Activated CD4-positive, alpha-beta T cell treated with anti-CD3 and anti-CD28 coated beads for 24 hours (primary cell): ENCODE measurements around the gene STK38.
"Not testable (repeated sequence)": the region's sequence is repeated elsewhere in the genome, so short reads cannot be mapped to it uniquely, and the experiment has no call there.

ENCODE experiments used
- DNase-seq, 2 donors: peaks; one replicate each; pipeline ENCODE4 v3.0.0-alpha.2; 2020; ENCODE audit warnings: low read depth in 2 of 2

Gene STK38

DNA sequence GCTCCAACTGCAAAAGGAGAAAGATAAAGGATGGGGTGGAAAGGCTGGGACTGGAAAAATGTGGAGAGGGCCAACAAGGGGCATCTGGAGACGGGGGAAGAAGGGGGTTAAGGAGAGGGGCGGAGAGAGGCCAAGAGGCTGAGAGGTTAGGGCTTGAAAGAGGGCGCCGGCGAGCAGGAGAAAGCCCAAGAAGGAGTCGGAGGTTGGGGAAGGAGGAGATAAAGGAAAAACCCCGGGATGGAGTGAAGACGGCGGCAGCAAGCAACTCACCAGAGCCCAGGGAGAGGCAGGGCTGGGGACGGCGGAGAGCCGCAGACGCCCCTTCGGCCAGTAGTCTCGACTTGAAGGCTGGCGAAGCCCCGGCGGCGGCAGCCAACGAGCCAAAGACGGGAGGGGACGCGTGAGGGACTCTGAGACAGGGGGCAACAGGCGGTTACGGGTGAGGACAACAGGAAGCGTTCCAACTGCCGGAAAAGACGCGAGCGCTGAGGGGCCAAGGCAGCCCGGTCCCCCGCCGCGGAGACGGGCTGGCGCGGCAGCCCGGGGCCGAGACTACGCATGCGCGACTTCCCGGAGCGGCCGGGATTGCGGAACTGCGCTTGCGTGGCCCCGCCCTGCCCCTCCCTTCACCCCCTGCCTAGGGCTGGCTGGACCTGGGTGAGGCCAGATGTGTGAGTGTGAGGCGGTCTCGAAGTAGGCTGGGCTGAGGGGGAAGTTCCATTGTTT, at the start of gene STK38:
Gene STK38, minus strand, starts transcription at position 560 of the 726 bp plus-strand sequence. CDS start 7,277 bp downstream, outside the sequence.
- DNase-seq, result peak; percentile 90 to 92

DNA sequence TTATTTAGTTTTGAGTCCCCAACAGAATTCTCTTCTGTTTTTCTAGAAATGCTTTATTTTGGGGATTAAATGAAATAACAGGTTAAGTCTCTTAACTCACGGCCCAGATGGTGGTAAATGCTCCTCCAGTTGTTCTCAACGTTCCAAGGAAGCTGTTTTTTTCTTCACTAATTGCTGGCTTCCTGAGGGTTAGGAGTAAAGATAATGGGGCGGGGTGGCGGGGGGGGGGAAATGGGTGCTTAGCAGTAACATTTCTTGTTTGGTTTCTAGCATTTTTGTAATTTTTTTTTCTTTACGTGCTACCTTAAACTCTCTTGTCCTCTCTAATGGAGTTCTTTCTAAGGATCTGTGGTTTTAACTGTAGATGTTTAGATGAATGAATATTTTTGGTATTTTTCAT, 49.1 kb upstream of the STK38 start:
- DNase-seq, result no peak

DNA sequence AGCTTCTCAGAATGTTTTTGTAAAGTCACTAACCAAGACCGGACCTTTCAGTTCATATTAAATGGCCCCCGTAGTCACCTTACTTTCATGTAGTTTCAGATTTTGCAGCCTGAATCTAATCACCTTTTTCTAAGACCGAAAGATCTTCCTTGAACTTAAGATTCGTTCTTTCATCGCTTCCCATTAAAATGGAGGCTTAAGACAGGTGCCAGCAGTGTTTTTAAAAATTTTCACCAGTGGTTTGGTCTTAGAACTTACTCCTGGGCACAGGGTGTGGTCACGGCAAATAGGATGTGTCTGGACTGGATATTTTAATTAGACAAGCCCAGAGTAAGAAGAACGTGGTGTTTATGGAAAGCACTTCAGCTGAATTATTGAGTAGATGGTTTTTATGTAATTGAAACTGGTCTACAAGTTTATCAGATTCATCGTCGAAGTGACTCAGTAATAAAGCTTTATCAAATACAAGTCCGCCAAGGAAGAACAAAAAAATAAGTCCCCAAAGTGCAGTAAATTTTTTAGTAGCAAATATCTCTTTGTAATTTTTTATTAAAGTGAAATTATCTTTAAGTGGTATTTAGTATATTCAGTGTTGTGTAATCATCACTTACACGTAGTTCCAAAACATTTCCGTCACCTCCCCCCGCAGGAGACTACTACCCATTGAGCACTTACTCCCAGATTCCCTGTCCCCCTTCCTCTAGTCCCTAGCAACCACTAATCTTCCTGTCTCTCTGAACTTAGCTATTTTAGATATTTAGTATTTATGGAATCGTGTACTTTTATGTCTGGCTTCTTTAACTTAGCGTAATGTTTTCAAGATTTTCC, 47.8 kb upstream of the STK38 start:
- DNase-seq, result no peak

DNA sequence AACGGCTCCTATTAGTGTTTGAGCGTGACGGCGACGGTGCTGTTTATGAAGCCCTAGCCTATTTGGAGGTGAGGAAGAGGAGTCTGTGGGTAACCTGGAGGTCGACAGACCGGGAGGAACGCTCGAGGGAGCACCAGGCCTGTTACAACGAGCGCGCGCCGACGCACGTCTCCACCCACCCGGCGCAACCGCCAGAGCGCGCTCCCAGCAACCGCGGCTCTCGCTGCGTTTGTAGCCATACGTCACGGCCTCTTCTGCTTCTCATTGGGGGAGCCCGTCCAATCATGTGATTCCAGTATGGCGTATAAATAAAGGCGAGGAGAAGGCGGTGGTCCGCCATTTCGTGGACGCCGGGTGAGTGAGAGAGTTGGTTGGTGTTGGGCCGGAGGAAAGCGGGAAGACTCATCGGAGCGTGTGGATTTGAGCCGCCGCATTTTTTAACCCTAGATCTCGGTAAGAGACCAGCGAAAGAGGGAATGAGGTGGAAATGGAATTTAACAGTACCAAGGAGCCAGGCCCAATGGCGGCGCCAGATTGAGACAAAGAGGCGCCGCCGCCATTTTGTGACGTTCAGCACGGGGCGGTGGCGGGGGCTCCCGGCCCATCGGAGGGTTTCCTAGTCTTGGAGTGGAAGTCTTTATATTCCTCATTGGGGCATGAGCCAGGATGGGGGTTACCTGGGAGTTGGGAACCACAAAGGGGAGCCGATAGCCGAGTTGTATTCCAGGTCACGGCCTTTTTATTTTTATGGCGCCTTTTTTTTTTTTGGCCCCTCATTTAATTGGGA, 46.9 kb upstream of the STK38 start, which contains the start of gene SRSF3:
Gene SRSF3, plus strand, starts transcription at position 334 of the 787 bp plus-strand sequence. CDS start 2,401 bp downstream, outside the sequence.
- DNase-seq, result peak; percentile 87 to 90

DNA sequence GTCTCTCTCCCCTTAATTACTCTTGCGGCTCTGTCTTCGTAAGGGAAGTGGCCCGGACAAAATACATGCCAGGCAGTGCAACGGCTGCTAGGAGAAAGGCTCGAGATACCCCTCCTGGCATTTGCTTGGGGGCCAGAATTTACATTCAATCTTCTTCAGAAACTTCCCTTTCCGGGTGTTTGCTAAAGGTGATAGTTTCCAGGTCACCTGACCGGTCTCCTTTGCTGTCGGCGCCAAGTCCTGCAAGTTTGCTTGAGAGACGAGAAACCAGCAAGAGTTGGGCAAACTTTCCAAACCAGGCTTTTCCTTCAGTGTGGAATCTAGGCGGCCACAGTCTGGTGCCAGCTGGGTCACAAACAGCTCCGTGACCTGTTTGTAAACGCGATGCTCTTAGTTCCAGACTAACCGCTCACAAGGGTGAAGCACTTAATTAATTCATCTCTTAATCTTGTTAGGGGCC, 46.3 kb upstream of the STK38 start:
- DNase-seq, result no peak

DNA sequence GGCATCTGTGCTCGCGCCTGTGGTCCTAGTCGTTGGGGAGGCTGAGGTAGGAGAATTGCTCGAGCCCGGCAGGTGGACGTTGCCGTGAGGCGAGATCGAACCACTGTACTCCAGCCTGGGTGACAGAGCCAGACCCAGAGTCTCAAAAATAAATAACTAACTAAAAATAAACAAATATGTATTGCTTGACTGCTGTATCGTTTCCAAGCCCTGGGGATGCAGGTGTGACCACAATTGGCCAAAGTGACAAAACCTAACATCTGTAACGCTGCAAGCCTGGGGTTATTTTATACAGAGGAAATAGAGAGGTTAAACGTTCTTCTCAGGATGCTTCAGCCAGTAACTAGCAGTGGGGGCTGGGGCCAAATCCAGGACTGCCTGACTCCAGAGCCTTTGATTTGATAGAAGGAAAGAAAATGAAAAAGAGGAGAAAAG, 45.0 kb upstream of the STK38 start:
- no peak for DNase-seq

DNA sequence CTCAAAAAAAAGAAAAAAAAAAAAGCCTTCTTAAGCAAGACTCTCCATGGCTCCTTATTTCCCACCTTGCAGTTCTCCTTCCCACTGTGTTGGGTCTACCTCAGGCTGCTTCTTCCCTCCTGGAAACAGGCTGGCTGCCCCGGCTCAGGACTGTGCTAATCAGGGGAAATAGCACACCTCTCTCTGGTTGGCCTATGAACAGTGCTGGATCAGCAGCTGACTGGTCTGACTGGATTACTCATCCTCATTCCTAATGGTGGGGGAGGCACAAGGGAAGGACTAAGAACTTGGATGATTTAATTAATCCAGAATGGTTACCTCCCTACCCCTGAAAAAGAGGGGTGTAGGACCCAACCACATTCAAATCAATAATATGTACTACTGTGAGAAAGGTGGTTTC, 43.0 kb upstream of the STK38 start:
- no peak for DNase-seq

DNA sequence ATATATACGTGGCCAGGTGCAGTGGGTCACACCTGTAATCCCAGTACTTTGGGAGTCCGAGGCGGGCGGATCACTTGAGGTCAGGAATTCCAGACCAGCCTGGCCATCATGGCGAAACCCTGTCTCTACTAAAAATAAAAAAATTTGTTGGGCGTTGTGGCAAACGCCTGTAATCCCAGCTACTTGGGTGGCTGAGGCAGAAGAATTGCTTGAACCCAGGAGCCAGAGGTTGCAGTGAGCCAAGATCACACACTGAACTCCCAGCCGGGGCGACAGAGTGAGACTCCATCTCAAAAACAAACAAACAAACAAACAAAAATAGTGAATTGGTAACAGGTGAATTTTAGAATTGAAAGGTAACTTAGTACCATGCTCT, 41.7 kb upstream of the STK38 start:
- not testable (repeated sequence) for DNase-seq

DNA sequence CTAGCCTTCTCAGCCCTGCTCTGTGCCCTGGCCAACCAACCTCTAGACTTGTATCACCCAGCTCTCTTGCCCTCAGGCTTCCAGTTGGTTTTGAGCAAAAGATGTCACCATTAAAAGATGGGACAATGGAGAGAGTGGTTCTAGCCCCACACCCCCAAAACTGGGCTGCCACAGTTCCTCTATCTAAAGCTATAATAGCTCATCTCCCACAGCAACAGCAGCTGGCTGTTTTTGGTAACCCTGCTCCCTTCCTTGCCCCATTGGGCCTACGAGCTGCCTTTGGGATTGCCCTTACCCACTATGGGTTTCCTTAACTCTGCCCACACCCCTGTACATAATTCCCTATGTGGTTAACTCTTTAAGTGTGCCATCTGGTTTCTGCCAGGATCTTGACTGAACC, 39.3 kb upstream of the STK38 start:
- DNase-seq, result no peak

DNA sequence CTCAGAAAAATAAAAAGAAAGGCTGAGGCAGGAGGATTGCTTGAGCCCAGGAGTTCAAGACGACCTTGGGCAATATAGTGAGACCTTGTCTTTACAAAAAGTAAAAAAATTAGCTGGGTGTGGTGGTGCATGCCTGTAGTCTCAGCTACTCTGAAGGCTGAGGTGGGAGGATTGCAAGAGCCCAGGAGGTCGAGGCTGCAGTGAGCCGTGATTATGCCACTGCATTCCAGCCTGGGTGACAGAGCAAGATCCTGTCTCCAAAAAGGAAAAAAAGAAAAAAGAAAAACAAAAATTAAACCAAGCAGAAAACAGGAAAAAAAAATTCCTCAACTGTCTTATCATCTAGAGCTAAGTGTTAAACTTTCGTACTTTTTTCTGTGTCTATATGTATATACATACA, 34.4 kb upstream of the STK38 start:
- no peak for DNase-seq

DNA sequence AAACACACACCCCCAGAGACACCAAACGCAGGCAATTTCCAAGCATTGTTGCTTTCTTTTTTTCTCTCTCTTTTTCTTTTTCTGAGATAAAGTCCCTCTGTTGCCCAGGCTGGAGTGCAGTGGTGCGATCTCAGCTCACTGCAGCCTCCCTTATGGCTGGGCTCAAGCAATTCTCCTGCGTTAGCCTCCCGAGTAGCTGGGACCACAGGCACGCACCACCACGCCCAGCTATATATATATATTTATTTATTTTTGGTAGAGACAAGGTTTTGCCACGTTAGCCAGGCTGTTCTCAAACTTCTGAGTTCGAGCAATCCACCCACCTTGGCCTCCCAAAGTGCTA, 32.9 kb upstream of the STK38 start:
- no peak for DNase-seq

DNA sequence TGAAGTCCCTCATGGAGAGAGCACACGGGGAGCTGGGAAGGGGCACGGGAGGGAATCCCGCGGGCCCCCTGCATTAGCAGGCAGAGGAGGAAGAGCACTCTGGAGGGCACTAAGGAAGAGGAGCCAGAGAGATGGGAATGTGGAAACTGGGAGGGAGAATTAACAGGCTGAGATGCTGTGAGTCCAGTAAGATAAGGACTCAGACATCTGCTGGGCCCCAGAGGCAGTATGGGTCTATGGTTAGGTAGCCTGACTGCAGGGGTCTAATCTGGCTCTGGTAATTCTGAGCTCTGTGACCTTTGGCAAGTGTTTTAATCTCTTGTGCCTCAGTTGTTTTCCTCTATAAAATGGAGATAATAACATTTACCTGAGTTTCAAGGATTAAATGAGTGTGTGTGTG, 31.2 kb upstream of the STK38 start:
- no peak for DNase-seq

DNA sequence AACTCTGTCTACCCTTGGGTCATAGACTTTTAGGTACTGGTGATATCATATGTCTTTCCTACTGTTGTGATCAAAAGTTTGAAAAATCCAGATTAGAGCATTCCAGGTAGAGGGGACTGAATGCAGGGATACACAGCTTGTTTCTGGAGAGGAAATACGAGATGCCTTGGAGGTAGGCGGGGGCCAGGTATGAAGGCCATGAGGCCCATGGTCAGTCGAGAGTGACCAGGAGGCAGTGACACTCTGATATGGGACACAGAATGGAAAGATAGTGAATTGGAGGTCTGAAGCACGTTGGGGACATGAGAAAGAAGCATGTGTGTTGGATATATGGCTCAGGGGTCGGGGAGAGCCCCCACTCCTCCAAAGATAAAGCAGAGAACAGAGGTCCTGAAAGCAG, 30.8 kb upstream of the STK38 start:
- no peak for DNase-seq

DNA sequence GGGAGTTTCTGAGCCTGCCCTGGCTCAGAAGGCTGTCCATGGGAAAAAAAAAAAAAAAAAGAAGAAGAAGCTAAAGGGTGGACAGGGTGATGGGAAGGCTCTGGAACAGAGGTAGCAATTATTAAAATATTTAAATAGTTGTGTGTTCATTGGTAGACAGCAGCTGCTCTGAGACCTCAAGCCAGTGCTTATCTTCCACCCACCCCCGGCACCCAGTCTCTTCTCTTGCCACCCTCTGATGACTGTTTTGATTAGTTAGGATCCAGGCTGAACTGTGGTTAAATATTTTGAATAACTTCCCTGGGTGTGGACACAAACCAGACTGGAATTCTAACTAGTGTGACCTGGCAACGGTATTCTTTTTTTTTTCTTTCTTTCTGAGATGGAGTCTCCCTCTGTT, 30.0 kb upstream of the STK38 start:
- no peak for DNase-seq

DNA sequence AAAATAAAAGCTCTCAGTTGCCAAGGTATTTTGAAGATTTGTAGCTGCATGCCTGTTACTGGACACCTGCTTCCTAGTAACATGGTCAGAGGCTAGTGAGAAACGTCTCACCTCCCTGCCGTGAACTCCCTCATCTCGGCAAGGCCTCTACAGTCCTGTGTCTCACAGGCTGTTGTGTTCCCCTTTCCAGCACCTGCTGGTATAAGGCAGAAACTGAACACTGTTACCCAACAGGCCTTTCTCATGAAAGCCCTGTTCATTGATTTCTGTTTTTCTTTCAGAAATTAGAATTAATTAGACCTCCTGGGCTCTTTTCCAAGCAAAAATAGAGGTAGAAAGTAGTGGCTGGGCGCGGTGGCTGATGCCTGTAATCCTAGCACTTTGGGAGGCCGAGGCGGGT, 29.3 kb upstream of the STK38 start:
- DNase-seq, result no peak

DNA sequence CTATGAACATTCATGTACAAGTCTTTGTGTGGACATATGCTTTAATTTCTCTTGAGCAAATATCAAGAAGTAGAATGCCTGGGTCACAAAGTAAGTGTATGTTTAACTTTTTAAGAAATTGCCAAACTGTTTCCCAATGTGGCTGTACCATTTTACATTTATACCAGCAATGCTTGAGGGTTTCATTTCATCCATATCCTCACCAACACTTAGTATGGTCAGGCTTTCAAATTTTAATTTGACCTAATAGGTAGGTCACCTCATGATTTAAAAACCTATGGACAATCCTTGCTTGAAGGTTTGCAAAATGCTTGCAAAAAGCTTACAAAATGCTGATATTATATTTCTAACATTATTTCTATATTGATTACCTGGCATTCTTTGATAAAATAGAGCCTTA, 27.4 kb upstream of the STK38 start:
- no peak for DNase-seq

DNA sequence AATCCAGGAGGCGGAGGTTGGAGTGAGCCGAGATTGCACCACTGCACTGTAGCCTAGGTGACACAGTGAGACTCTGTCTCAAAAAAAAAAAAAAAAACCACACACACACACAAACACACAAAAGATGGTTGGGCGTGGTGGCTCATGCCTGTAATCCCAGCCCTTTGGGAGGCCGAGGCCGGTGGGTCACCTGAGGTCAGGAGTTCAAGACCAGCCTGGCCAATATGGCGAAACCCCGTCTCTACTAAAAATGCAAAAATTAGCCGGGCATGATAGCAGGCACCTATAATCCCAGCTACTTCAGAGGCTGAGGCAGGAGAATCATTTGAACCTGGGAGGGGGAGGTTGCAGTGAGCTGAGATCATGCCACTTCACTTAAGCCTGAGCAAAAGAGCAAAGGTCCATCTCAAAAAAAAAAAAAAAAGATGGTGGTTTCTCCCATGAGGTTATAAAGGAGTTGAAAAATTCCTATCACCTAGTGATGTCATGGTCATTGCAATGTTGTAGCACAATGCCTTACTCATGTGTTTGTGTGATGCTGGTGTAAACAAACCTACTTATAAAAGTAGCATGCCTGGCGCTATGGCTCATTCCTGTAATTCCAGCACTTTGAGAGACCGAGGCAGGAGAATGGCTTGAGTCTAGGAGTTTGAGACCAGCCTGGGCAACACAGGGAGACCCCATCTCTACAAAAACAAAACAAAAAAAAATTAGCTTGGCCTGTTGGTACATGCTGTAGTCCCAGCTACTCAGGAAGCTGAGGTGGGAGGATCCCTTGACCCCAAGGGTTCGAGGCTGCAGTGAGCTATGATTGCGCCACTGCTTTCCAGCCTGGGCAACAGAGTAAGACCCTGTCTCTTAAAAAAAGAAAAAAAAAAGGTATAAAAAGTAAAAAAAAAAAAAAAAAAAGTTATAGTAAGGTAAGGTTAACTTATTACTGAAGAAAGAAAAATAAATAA, 25.4 kb upstream of the STK38 start:
- DNase-seq, result not testable (repeated sequence)

DNA sequence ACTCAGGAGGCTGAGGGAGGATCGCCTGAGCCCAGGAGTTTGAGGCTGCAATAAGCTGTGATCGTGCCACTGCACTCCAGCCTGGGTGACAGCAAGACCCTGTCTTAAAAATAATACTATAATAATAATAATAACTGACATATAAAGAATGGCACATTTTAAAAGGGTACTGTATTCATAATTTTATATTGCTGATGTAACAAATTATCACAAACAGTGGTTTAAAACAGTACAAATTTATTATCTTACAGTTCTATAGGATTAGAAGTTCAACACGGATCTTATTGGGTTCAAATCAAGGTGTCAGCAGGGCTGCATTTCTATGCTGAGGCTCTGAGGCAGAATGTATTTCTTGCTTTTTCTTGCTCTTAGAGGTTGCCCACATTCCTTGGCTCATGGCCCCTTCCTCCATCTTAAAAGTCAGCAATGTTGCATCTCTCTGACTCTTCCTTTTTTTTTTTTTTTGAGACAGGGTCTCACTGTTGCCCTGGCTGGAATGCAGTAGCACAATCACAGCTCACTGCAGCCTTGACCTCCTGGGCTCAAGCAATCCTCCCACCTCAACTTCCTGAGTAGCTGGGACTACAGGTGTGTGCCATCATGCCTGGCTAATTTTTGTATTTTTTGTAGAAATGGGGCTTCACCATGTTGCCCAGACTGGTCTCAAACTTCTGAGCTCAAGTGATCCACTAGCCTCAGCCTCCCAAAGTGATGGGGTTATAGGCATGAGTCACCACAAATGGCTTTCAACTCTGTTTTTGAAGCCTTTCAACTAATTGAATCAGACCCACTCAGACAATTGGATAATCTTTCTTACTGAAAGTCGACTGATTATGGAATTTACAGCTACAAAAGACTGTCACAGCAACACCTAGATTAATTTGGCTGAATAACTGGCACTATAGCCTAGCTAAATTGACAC, 24.1 kb upstream of the STK38 start:
- no peak for DNase-seq

DNA sequence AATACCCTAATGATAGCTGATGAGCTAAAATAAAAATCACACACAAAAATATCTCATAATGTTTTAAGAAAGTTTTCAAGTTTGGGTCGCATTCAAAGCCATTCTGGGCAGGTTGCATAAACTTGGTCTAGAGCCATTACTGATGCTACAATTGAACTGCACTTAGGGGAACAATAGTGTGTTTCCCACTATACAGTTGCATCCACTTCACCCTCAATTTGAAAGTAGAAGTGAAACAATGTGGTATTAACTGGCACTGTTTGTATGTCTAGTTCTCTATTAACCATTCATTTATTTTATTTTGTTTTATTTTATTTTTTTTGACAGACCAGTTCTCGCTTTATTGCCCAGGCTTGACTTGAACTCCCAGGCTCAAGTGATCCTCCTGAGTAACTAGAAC, 23.0 kb upstream of the STK38 start:
- no peak for DNase-seq

DNA sequence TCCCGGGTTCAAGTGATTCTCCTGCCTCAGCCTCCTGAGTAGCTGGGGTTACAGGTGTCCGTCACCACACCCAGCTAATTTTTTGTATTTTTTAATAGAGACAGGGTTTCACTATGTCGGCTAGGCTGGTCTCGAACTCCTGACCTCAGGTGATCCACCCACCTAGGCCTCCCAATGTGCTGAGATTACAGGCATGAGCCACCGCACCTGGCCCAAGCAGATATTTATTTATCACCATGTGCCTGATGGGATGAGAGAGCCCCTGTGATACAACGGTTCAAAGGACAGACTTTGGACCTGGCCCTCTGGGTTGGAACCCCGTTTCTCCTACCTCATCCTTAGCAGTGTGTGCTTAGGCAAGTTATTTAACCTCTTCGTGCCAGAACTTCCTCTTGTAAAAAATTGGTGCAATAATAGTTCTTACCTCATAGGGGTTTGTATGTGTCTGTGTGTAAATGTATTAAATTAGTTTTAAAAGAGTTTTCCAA, 19.2 kb upstream of the STK38 start:
- DNase-seq, result no peak
